HCT116 (cell line): Measurements from ENCODE around the gene ADAMTSL5. TPM values are rescaled to one million over a fixed set of nuclear protein-coding genes. Genes with fewer than 3 reads are reported as not detected.
A peak's percentile ranks its signal among the peaks of the same experiment; 100 is the strongest.

ENCODE experiments used
- ATAC-seq: fragments of 200-7000 bp; cut with Tn5 transposase; 2 replicates; pipeline ENCODE4 v1.9.1; 2020; ENCODE audit warnings: mild to moderate bottlenecking, moderate library complexity
- BruUV-seq: library from RNA; stranded (reverse); fragments of 400-500 nt; replicated peaks from 2 replicates; lab custom pipeline; 2021; lab: Mats Ljungman, UMichigan
- CTCF ChIA-PET: fragments of 300-600 bp; sonication (Branson Sonifier 250); formaldehyde crosslinking; loops from one replicate; lab custom pipeline; 2021; ENCODE audit warnings: antibody characterized with exemption; lab: Charles Lee
- POLR2A ChIA-PET: fragments of 300-600, 350-600 bp; sonication (Branson Sonifier 250); formaldehyde crosslinking; loops from one replicate; lab custom pipeline; 2021; ENCODE audit warnings: antibody characterized with exemption; lab: Charles Lee
- RAD21 ChIA-PET, 2 experiments: fragments of 300-600 bp; sonication (Branson Sonifier 250); formaldehyde crosslinking; loops; one replicate each; lab custom pipeline; 2023; ENCODE audit warnings: low total read pairs in 2 of 2; ENCODE audit not compliant: uncharacterized antibody in 2 of 2, unreplicated experiment in 2 of 2, low non-redundant PET in 1 of 2; lab: Charles Lee
- DNase-seq: peaks from one replicate; pipeline ENCODE4 v3.0.0-alpha.2; 2010; ENCODE audit warnings: low read depth, low spot score
- H2AFZ ChIP-seq: fragments of 200-600 bp; shearing (Covaris generic), sonication (generic); 2 replicates; pipeline ENCODE4 v1.6.1; 2017; ENCODE audit warnings: low read depth, mixed run types, mixed read lengths, antibody characterized with exemption, low read length; ENCODE audit not compliant: poor library complexity, severe bottlenecking
- H3K27ac ChIP-seq: 2 replicates; pipeline ENCODE4 v1.5.1; 2012; ENCODE audit warnings: low read depth, low read length
- H3K27me3 ChIP-seq: fragments of 200-600 bp; sonication (generic); 2 replicates; pipeline ENCODE4 v1.6.1; 2016; ENCODE audit warnings: mixed run types, low read length, mixed read lengths; ENCODE audit not compliant: insufficient read depth
- H3K36me3 ChIP-seq, 2 experiments: fragments of 200-500 bp in 1 of 2; fragments of 200-600 bp in 1 of 2; sonication (Bioruptor generic) in 1 of 2; sonication (generic) in 1 of 2; 2 replicates each; pipeline versions ENCODE4 v1.5.1 to v1.6.1; 2014 to 2016; ENCODE audit warnings: low read length in 2 of 2, inconsistent platforms in 1 of 2, mixed read lengths in 1 of 2, mixed run types in 1 of 2; ENCODE audit not compliant: insufficient read depth in 2 of 2, control insufficient read depth in 1 of 2
- H3K4me1 ChIP-seq, 2 experiments: fragments of 200-600 bp in 1 of 2; sonication (generic) in 1 of 2; 2 replicates each; pipeline versions ENCODE4 v1.5.1 to v1.6.1; 2012 to 2017; ENCODE audit warnings: low read length in 2 of 2, inconsistent platforms in 1 of 2, mild to moderate bottlenecking in 1 of 2, mixed read lengths in 1 of 2, mixed run types in 1 of 2, moderate library complexity in 1 of 2; ENCODE audit not compliant: insufficient read depth in 2 of 2, control insufficient read depth in 1 of 2
- H3K4me2 ChIP-seq: fragments of 200-600 bp; sonication (generic); 2 replicates; pipeline ENCODE4 v1.6.1; 2017; ENCODE audit warnings: mixed run types, low read length, mixed read lengths
- H3K4me3 ChIP-seq, 2 experiments: fragments of 200-600 bp in 1 of 2; sonication (generic) in 1 of 2; replicated peaks in 1 of 2; 2 replicates each; pipeline ENCODE4 v1.5.1; 2011 to 2016; ENCODE audit warnings: low read length in 2 of 2, control low read depth in 1 of 2, low read depth in 1 of 2, mild to moderate bottlenecking in 1 of 2, mixed read lengths in 1 of 2, mixed run types in 1 of 2
- H3K79me2 ChIP-seq: fragments of 200-600 bp; sonication (generic); 2 replicates; pipeline ENCODE4 v1.6.1; 2017; ENCODE audit warnings: mild to moderate bottlenecking, mixed run types, low read length, moderate library complexity, mixed read lengths; ENCODE audit not compliant: insufficient read depth
- H3K9ac ChIP-seq: fragments of 200-600 bp; sonication (generic); 2 replicates; pipeline ENCODE4 v1.6.1; 2016; ENCODE audit warnings: low read length, mixed read lengths
- H3K9me2 ChIP-seq: fragments of 200-600 bp; sonication (generic), shearing (Covaris generic); 2 replicates; pipeline ENCODE4 v1.6.1; 2017; ENCODE audit warnings: mixed run types, mild to moderate bottlenecking, moderate library complexity; ENCODE audit not compliant: insufficient read depth
- H3K9me3 ChIP-seq, 2 experiments: fragments of 200-500 bp in 1 of 2; fragments of 200-600 bp in 1 of 2; sonication (Bioruptor generic) in 1 of 2; sonication (generic) in 1 of 2; 2 replicates each; pipeline ENCODE4 v1.6.1; 2014 to 2017; ENCODE audit warnings: low read length in 2 of 2, mixed read lengths in 2 of 2, inconsistent platforms in 1 of 2, low read depth in 1 of 2, mild to moderate bottlenecking in 1 of 2, mixed run types in 1 of 2, moderate library complexity in 1 of 2; ENCODE audit not compliant: control insufficient read depth in 1 of 2, insufficient read depth in 1 of 2
- H4K20me1 ChIP-seq: fragments of 200-600 bp; sonication (generic), shearing (Covaris generic); 2 replicates; pipeline ENCODE4 v1.6.1; 2017; ENCODE audit warnings: mixed run types, mild to moderate bottlenecking, moderate library complexity; ENCODE audit not compliant: insufficient read depth
- CBX3 ChIP-seq: IDR thresholded peaks from 2 replicates; pipeline ENCODE4 v1.6.1; 2012; ENCODE audit warnings: low read depth
- CEBPB ChIP-seq: IDR thresholded peaks from 2 replicates; pipeline ENCODE4 v1.6.1; 2012; ENCODE audit warnings: low read depth
- EZH2 ChIP-seq: fragments of 200-600 bp; sonication (generic); IDR thresholded peaks from 2 replicates; pipeline ENCODE4 v1.6.1; 2017; ENCODE audit warnings: antibody characterized with exemption, mixed run types
- MAX ChIP-seq: IDR thresholded peaks from 2 replicates; pipeline ENCODE4 v1.6.1; 2012
- POLR2A ChIP-seq: IDR thresholded peaks from 2 replicates; pipeline ENCODE4 v1.7.0; 2011; ENCODE audit warnings: borderline replicate concordance; ENCODE audit not compliant: insufficient read depth, insufficient read length; ENCODE audit errors: extremely low read depth
- RAD21 ChIP-seq: IDR thresholded peaks from 2 replicates; pipeline ENCODE4 v1.6.1; 2012; ENCODE audit warnings: low read depth, mild to moderate bottlenecking
- SP1 ChIP-seq: IDR thresholded peaks from 2 replicates; pipeline ENCODE4 v1.6.1; 2012; ENCODE audit warnings: low read depth
- SRF ChIP-seq: IDR thresholded peaks from 2 replicates; pipeline ENCODE4 v1.6.1; 2012; ENCODE audit warnings: low read depth
- TCF7L2 ChIP-seq: IDR thresholded peaks from 2 replicates; pipeline ENCODE4 v1.7.0; 2011; ENCODE audit warnings: borderline replicate concordance, inconsistent platforms; ENCODE audit not compliant: insufficient read depth, insufficient read length; ENCODE audit errors: extremely low read depth
- YY1 ChIP-seq: IDR thresholded peaks from 2 replicates; pipeline ENCODE4 v1.6.1; 2011; ENCODE audit warnings: low read length, low read depth, moderate library complexity, mild to moderate bottlenecking; ENCODE audit not compliant: insufficient replicate concordance; ENCODE audit errors: extremely low read depth
- ZFX ChIP-seq: fragments of 450-650 bp; IDR thresholded peaks from 2 replicates; pipeline ENCODE4 v1.6.1; 2017
- intact Hi-C: fragments of 100-400 bp; cut with micrococcal nuclease; formaldehyde crosslinking; loops from 2 replicates; pipeline ENCODE4 v1.10.0; 2022
- total RNA-seq: library from RNA; stranded (reverse); gene quantifications from one replicate; pipeline ENCODE4 v1.2.1, GENCODE V29; 2021; ENCODE audit not compliant: unreplicated experiment
- TF ChIP-seq, protein P1 (sequence below): IDR thresholded peaks from 2 replicates; pipeline ENCODE4 v1.6.1; 2011; ENCODE audit warnings: mild to moderate bottlenecking, low read length, moderate library complexity; ENCODE audit not compliant: insufficient replicate concordance; ENCODE audit errors: extremely low read depth
- TF ChIP-seq, protein P2 (sequence below), 3 experiments: fragments of 200-600 bp in 1 of 3; sonication (generic) in 1 of 3; IDR thresholded peaks in 2 of 3; conservative IDR thresholded peaks in 1 of 3; 2 replicates each; pipeline ENCODE4 v1.5.1; 2012 to 2017; ENCODE audit warnings: low read depth in 2 of 3, low read length in 2 of 3, antibody characterized with exemption in 1 of 3, borderline replicate concordance in 1 of 3, control low read depth in 1 of 3, mild to moderate bottlenecking in 1 of 3, mixed read lengths in 1 of 3, mixed run types in 1 of 3, moderate library complexity in 1 of 3; ENCODE audit not compliant: insufficient read depth in 1 of 3

The ADAMTSL5 gene
- total RNA-seq, 1 experiment from 2014 or later, result 24.0 TPM

DNA sequence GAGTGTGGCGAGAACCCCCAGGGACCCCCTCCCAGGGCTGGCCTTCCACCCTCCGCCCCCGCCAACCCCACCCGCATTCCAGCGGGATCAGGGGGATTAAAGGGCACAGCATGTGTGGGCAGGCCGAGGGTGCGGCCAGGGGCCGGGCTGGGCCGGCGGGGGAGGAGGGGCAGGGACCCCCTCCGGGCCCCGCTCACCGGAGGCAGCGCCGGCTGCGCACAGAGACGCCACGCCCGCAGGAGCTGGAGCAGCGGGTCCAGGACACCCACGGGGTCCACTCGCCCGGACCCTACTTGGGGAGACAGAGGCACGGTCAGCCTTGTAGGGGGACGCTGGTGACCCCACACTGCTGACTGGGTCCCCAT is 2.4 kb downstream of the ADAMTSL5 start:
- H3K27me3 ChIP-seq, result no peaks in the 10 kb centered on the region
- H3K4me3 ChIP-seq, result no peak overlapping the region
- no peak overlapping the region for H2AFZ ChIP-seq
- no peaks in the 10 kb centered on the region for H3K9me3 ChIP-seq
- ATAC-seq (no peak), DNase-seq (no peak)
- ChIA-PET POLR2A (no interaction called here), CTCF (no interaction called here), RAD21 (no interaction called here)
- H3K4me1 ChIP-seq, result peaks cover 30 to 69% of the 10 kb centered on the region in 2 experiments
- BruUV-seq, result no TSS peak
- H3K27ac ChIP-seq, result no peak overlapping the region; the same call in 1 of the 2 replicates
- H4K20me1 ChIP-seq, result no peaks in the 10 kb centered on the region
- H3K4me2 ChIP-seq, result 0 out of 2 replicates have a peak overlapping the region, but pooled peaks have one; percentile 13
- intact Hi-C loops, result no loop called here
- H3K36me3 ChIP-seq, result no peaks in the 10 kb centered on the region
- H3K79me2 ChIP-seq, result peaks cover 10% of the 10 kb centered on the region; the same call in 1 of the 2 replicates
- no peaks in the 10 kb centered on the region for H3K9me2 ChIP-seq
- TF ChIP-seq CEBPB, result no peak
- no peak for TF ChIP-seq RAD21
- TF ChIP-seq EZH2, result no peak
- no peak for TF ChIP-seq SP1
- TF ChIP-seq CBX3, result no peak
- no peak for TF ChIP-seq ZFX
- no peak for TF ChIP-seq SRF
- TF ChIP-seq MAX, result no peak
- no peak for TF ChIP-seq POLR2A
- TF ChIP-seq, protein P1, sequence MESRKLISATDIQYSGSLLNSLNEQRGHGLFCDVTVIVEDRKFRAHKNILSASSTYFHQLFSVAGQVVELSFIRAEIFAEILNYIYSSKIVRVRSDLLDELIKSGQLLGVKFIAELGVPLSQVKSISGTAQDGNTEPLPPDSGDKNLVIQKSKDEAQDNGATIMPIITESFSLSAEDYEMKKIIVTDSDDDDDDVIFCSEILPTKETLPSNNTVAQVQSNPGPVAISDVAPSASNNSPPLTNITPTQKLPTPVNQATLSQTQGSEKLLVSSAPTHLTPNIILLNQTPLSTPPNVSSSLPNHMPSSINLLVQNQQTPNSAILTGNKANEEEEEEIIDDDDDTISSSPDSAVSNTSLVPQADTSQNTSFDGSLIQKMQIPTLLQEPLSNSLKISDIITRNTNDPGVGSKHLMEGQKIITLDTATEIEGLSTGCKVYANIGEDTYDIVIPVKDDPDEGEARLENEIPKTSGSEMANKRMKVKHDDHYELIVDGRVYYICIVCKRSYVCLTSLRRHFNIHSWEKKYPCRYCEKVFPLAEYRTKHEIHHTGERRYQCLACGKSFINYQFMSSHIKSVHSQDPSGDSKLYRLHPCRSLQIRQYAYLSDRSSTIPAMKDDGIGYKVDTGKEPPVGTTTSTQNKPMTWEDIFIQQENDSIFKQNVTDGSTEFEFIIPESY, result no peak
- TF ChIP-seq YY1, result no peak
- TF ChIP-seq TCF7L2, result no peak
- TF ChIP-seq, protein P2, sequence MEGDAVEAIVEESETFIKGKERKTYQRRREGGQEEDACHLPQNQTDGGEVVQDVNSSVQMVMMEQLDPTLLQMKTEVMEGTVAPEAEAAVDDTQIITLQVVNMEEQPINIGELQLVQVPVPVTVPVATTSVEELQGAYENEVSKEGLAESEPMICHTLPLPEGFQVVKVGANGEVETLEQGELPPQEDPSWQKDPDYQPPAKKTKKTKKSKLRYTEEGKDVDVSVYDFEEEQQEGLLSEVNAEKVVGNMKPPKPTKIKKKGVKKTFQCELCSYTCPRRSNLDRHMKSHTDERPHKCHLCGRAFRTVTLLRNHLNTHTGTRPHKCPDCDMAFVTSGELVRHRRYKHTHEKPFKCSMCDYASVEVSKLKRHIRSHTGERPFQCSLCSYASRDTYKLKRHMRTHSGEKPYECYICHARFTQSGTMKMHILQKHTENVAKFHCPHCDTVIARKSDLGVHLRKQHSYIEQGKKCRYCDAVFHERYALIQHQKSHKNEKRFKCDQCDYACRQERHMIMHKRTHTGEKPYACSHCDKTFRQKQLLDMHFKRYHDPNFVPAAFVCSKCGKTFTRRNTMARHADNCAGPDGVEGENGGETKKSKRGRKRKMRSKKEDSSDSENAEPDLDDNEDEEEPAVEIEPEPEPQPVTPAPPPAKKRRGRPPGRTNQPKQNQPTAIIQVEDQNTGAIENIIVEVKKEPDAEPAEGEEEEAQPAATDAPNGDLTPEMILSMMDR (IDR thresholded peaks at IDR 0.05 in 2 of 3, conservative IDR thresholded peaks at IDR 0.05 in 1 of 3; ENCODE audit: borderline replicate concordance in 1 of 3, insufficient read depth in 1 of 3, low read depth in 2 of 3, low read length in 2 of 3), result no peak
- H3K9ac ChIP-seq, result no peak overlapping the region
